Sigmoid colon (tissue), 4 donors: ENCODE measurements around the gene HOXD12.

Source experiments
- CTCF ChIP-seq, 4 experiments: fragments of 450-650 bp in 3 of 4; fragments of 200-600 bp in 1 of 4; IDR thresholded peaks; one replicate each; pipeline ENCODE4 v1.5.1; 2016 to 2019; ENCODE audit warnings: antibody characterized with exemption in 4 of 4, mild to moderate bottlenecking in 3 of 4, moderate library complexity in 2 of 4
- EP300 ChIP-seq, 4 donors: sonication (generic); formaldehyde crosslinking; IDR thresholded peaks; one replicate each; pipeline ENCODE4 v1.6.1; 2017; ENCODE audit warnings: antibody characterized with exemption in 4 of 4
- POLR2A ChIP-seq, 2 donors: fragments of 450-650 bp; IDR thresholded peaks; one replicate each; pipeline ENCODE4 v1.6.1; 2016; ENCODE audit warnings: antibody characterized with exemption in 2 of 2, mild to moderate bottlenecking in 2 of 2, moderate library complexity in 2 of 2
- POLR2AphosphoS5 ChIP-seq, 4 donors: sonication (generic); formaldehyde crosslinking; IDR thresholded peaks; one replicate each; pipeline ENCODE4 v1.6.1; 2017; ENCODE audit warnings: antibody characterized with exemption in 4 of 4

GRCh38 chr2:176107731-176108181, 8.2 kb downstream of the HOXD12 start:
- no peak for TF ChIP-seq CTCF (IDR thresholded peaks at IDR 0.05)
- no peak for TF ChIP-seq POLR2A (IDR thresholded peaks at IDR 0.05)
- no peak for TF ChIP-seq POLR2AphosphoS5 (IDR thresholded peaks at IDR 0.05)
- no peak for TF ChIP-seq EP300 (IDR thresholded peaks at IDR 0.05)
